CD4-positive, CD25-positive, alpha-beta regulatory T cell (primary cell): ENCODE data around the gene CHD2. TPM values are rescaled to one million over a fixed set of nuclear protein-coding genes. Genes with fewer than 3 reads are reported as not detected.

ENCODE experiments used
- ATAC-seq, 2 donors: fragments of 150-1000 bp; cut with Tn5 transposase; one replicate each; pipeline ENCODE4 v1.10.0; 2021; ENCODE audit warnings: low read depth in 2 of 2, moderate number of reproducible peaks in 2 of 2, moderate library complexity in 1 of 2
- DNase-seq, 3 donors: peaks; one replicate each; pipeline versions ENCODE4 v3.0.0 to v3.0.0-alpha.2; 2012 to 2022; ENCODE audit warnings: mixed read lengths in 1 of 3
- H3K27ac ChIP-seq: one replicate; pipeline ENCODE4 v1.7.0; 2013; ENCODE audit warnings: mild to moderate bottlenecking, low read length; ENCODE audit not compliant: insufficient read depth, poor library complexity, severe bottlenecking
- H3K27me3 ChIP-seq: one replicate; pipeline ENCODE4 v1.7.0; 2013; ENCODE audit warnings: low read length; ENCODE audit not compliant: control insufficient read depth, insufficient read depth
- H3K36me3 ChIP-seq: one replicate; pipeline ENCODE4 v1.7.0; 2013; ENCODE audit warnings: mild to moderate bottlenecking, low read length, moderate library complexity; ENCODE audit not compliant: control insufficient read depth, insufficient read depth
- H3K4me1 ChIP-seq: 2 replicates; pipeline ENCODE4 v1.7.0; 2013; ENCODE audit warnings: mild to moderate bottlenecking, low read length; ENCODE audit not compliant: insufficient read depth, control insufficient read depth, poor library complexity, severe bottlenecking
- H3K4me3 ChIP-seq: one replicate; pipeline ENCODE4 v1.7.0; 2013; ENCODE audit warnings: low read depth, mild to moderate bottlenecking, low read length, moderate library complexity
- H3K9me3 ChIP-seq, 2 experiments: 1 replicate in 1 of 2; 2 replicates in 1 of 2; pipeline ENCODE4 v1.7.0; 2013; ENCODE audit warnings: low read length in 2 of 2, mild to moderate bottlenecking in 1 of 2, moderate library complexity in 1 of 2; ENCODE audit not compliant: control insufficient read depth in 2 of 2
- H3K27ac Mint-ChIP-seq, 3 donors: one replicate each; pipeline ENCODE4 v1.8.0; 2020 to 2022; ENCODE audit warnings: mild to moderate bottlenecking in 3 of 3, mixed read lengths in 3 of 3, moderate library complexity in 2 of 3
- H3K27me3 Mint-ChIP-seq: one replicate; pipeline ENCODE4 v1.8.0; 2022; ENCODE audit warnings: mild to moderate bottlenecking, mixed read lengths
- H3K36me3 Mint-ChIP-seq: one replicate; pipeline ENCODE4 v1.8.0; 2020; ENCODE audit warnings: mixed read lengths
- H3K4me1 Mint-ChIP-seq, 4 donors: one replicate each; pipeline ENCODE4 v1.8.0; 2020 to 2022; ENCODE audit warnings: mixed read lengths in 4 of 4, mild to moderate bottlenecking in 1 of 4
- H3K4me3 Mint-ChIP-seq, 4 donors: one replicate each; pipeline ENCODE4 v1.8.0; 2020 to 2022; ENCODE audit warnings: mild to moderate bottlenecking in 4 of 4, mixed read lengths in 4 of 4, moderate library complexity in 3 of 4
- H3K9me3 Mint-ChIP-seq, 7 donors: one replicate each; pipeline ENCODE4 v1.8.0; 2020 to 2022; ENCODE audit warnings: mixed read lengths in 7 of 7, mild to moderate bottlenecking in 3 of 7, moderate library complexity in 2 of 7
- polyA plus RNA-seq, 4 donors: library from polyadenylated mRNA; unstranded; fragments of 300-500 nt; fragmentation: Illumina TruSeq; gene quantifications; one replicate each; pipeline ENCODE4 v1.2.3, GENCODE V29; 2021
- total RNA-seq: library from RNA; stranded (reverse); gene quantifications from one replicate; pipeline ENCODE4 v1.2.3, GENCODE V29; 2022

Gene CHD2
- total and polyA plus RNA-seq, 5 donors from 2014 or later = 44.3 to 579 (median 49.5) TPM

DNA sequence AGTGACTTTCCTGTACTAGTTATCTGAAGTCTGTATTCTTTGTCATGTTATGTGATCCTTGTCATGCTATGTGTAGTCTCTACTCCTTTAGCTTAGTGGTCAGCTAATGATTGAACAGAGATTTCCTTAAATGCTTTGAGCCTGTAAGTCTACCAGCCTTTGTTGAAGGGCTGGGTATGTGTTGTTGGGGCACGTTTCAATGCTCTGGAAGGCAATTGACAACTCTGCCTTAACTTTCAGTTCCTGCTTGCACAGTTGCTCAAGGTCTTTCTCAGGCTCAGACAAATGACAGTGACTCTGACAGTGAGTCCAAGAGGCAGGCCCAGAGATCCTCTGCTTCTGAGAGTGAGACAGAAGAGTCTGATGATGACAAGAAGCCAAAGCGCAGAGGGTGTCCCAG, 89.3 kb downstream of the CHD2 start:
- Mint-ChIP-seq H3K4me1 (peaks cover 15 to 32% (median 25%) of the 10 kb centered on the region in 4 donors), H3K9me3 (no peaks in the 10 kb centered on the region), H3K4me3 (no peak overlapping the region), H3K36me3 (peaks cover 60% of the 10 kb centered on the region), H3K27ac (peak overlapping the region; percentile 32 to 90 (median 69)), H3K27me3 (no peaks in the 10 kb centered on the region)
- DNase-seq = no peak
- ATAC-seq = no peak
- no peaks in the 10 kb centered on the region for H3K9me3 ChIP-seq
- no peak overlapping the region for H3K27ac ChIP-seq
- H3K4me1 ChIP-seq = no peaks in the 10 kb centered on the region
- H3K4me3 ChIP-seq = no peak overlapping the region
- H3K27me3 ChIP-seq = no peaks in the 10 kb centered on the region
- H3K36me3 ChIP-seq = peaks cover 95% of the 10 kb centered on the region

DNA sequence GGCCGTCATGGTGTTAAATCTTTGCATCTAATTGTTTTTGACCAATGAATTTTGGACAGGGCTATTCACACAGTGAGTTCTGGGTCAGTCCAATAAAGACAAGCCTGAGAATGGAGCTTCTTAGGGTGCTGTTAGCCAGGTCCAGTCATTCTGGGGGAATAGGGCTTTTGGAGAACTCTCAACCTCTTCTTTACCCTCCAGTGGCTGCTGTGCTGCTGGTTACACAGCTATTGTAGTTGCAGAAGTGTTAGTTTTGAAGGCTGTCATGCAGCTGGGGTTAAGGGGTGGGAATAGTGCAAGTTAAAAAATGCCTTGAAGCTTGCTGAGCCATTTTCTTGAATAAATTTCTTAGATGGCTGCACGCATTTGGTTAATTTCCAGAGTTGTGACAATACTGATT, 89.9 kb downstream of the CHD2 start:
- DNase-seq (no peak), ATAC-seq (no peak)
- H3K4me3 Mint-ChIP-seq = no peak overlapping the region
- Histone ChIP-seq H3K36me3 (peaks cover 94% of the 10 kb centered on the region), H3K27ac (no peak overlapping the region), H3K27me3 (no peaks in the 10 kb centered on the region), H3K4me1 (no peaks in the 10 kb centered on the region), H3K4me3 (no peak overlapping the region), H3K9me3 (no peaks in the 10 kb centered on the region)
- no peaks in the 10 kb centered on the region for H3K27me3 Mint-ChIP-seq
- no peaks in the 10 kb centered on the region for H3K9me3 Mint-ChIP-seq
- H3K4me1 Mint-ChIP-seq = peaks cover 19 to 37% (median 28%) of the 10 kb centered on the region in 4 donors
- H3K27ac Mint-ChIP-seq = peak overlapping the region in 1 of 3 donors; percentile 69
- H3K36me3 Mint-ChIP-seq = peaks cover 63% of the 10 kb centered on the region

DNA sequence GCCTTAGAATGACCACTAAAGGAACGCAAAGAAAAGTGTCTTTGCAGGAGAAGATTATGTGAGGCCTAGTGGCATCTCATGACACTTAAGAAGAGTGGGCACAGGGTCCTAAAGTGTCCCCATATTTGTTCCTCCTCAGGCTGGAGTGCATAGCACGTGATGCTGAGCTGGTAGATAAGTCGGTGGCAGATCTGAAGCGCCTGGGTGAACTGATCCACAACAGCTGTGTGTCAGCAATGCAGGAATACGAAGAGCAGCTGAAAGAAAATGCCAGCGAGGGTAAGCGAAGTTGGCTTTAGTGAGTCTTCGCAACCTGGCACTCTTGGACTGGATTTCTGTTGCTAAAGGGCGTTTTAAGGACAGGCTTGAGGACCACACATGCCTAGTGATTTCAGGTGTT, 92.6 kb downstream of the CHD2 start:
- H3K9me3 ChIP-seq = no peaks in the 10 kb centered on the region
- no peak overlapping the region for H3K4me3 ChIP-seq
- Mint-ChIP-seq H3K9me3 (no peaks in the 10 kb centered on the region), H3K27me3 (no peaks in the 10 kb centered on the region), H3K4me3 (no peak overlapping the region), H3K36me3 (peaks cover 68% of the 10 kb centered on the region), H3K4me1 (peaks cover 23 to 42% (median 29%) of the 10 kb centered on the region in 4 donors), H3K27ac (peak overlapping the region in 1 of 3 donors; percentile 28)
- H3K27ac ChIP-seq = no peak overlapping the region
- DNase-seq = no peak
- H3K27me3 ChIP-seq = no peaks in the 10 kb centered on the region
- no peaks in the 10 kb centered on the region for H3K4me1 ChIP-seq
- peaks cover 94% of the 10 kb centered on the region for H3K36me3 ChIP-seq
- ATAC-seq = no peak

DNA sequence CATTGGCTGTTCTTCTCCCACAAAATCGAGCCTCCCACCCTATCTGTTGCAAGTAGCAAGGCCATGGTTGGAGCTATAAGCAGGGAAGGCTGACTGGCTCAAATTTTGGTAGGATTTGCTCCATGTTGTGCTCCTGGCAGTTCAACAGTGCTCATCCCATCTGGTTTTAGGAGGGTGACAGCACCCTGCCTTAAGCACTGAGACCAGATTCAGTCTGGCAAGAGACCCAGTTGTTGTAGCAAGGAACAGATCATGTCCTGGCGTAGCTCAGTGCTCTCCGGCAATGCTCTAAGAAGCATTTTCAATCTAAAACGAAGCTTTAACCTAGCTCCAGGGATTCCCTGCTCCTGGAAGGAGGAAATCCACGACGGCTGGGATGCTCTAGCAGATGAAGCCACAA, 97.7 kb downstream of the CHD2 start:
- peaks cover 8 to 27% (median 19%) of the 10 kb centered on the region in 4 donors for H3K4me1 Mint-ChIP-seq
- H3K36me3 Mint-ChIP-seq = peaks cover 62% of the 10 kb centered on the region
- no peaks in the 10 kb centered on the region for H3K9me3 Mint-ChIP-seq
- no peaks in the 10 kb centered on the region for H3K27me3 ChIP-seq
- H3K27ac Mint-ChIP-seq = peak overlapping the region in 2 of 3 donors; percentile 31 to 52
- H3K4me1 ChIP-seq = no peaks in the 10 kb centered on the region
- DNase-seq (no peak), ATAC-seq (no peak)
- H3K27ac ChIP-seq = no peak overlapping the region
- H3K27me3 Mint-ChIP-seq = no peaks in the 10 kb centered on the region
- H3K4me3 Mint-ChIP-seq = no peak overlapping the region
- H3K36me3 ChIP-seq = peaks cover 94% of the 10 kb centered on the region
- H3K9me3 ChIP-seq = no peaks in the 10 kb centered on the region
- H3K4me3 ChIP-seq = no peak overlapping the region

DNA sequence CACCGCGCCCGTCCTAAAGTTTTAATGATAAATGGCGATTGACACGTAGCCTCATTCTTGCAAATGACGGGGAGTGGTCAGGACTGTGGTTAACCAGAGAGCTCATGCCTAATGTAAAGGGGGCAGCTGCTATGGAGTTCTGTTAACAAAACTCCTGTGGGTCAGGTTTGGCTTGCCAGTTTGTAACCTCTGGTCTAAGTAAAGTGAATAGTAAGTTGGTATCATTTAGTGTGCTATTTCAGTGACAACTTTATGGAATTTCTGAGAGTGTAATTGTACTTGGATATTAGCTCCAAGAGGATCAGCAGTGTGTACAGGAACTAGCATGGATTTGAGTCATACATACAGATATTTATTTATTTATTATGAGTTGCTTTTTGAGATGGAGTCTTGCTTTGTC, 101.0 kb downstream of the CHD2 start:
- no peak overlapping the region for H3K27ac ChIP-seq
- H3K4me1 ChIP-seq = no peaks in the 10 kb centered on the region
- H3K27me3 ChIP-seq = no peaks in the 10 kb centered on the region
- H3K36me3 Mint-ChIP-seq = peaks cover 58% of the 10 kb centered on the region
- H3K27ac Mint-ChIP-seq = peak overlapping the region in 1 of 3 donors; percentile 15
- H3K4me1 Mint-ChIP-seq = peaks cover 5 to 20% (median 7%) of the 10 kb centered on the region in 4 donors
- H3K36me3 ChIP-seq = peaks cover 96% of the 10 kb centered on the region
- no peak overlapping the region for H3K4me3 ChIP-seq
- H3K9me3 Mint-ChIP-seq = no peaks in the 10 kb centered on the region
- DNase-seq (no peak), ATAC-seq (no peak)
- no peak overlapping the region for H3K4me3 Mint-ChIP-seq
- no peaks in the 10 kb centered on the region for H3K27me3 Mint-ChIP-seq
- H3K9me3 ChIP-seq = no peaks in the 10 kb centered on the region

DNA sequence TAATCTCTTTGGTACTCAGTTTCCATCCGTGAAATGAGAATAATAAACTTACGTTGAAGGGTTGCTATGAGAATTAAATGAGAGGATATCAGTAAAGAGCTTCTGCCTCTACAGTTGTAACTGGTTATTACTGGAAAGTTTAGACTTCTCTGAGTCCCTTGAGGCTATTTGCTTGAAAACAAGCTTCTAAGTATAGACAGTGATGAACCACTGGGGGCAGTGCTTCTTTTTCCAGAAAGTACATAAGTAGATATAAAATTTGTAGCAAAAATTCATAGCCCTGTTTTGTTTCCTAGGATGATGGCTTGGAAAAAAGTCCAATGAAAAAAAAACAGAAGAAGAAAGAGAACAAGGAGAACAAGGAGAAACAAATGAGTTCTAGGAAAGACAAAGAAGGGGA, 101.8 kb downstream of the CHD2 start:
- H3K4me3 ChIP-seq = no peak overlapping the region
- Mint-ChIP-seq H3K27me3 (no peaks in the 10 kb centered on the region), H3K9me3 (no peaks in the 10 kb centered on the region), H3K4me1 (peaks cover 5 to 19% (median 11%) of the 10 kb centered on the region in 4 donors), H3K36me3 (peaks cover 63% of the 10 kb centered on the region), H3K4me3 (peak overlapping the region in 1 of 4 donors; percentile 58), H3K27ac (peak overlapping the region; percentile 14 to 33 (median 20))
- DNase-seq = peak in 1 of 3 donors; percentile 15
- no peaks in the 10 kb centered on the region for H3K4me1 ChIP-seq
- peaks cover 96% of the 10 kb centered on the region for H3K36me3 ChIP-seq
- H3K27me3 ChIP-seq = no peaks in the 10 kb centered on the region
- no peak for ATAC-seq
- H3K27ac ChIP-seq = no peak overlapping the region
- H3K9me3 ChIP-seq = no peaks in the 10 kb centered on the region

DNA sequence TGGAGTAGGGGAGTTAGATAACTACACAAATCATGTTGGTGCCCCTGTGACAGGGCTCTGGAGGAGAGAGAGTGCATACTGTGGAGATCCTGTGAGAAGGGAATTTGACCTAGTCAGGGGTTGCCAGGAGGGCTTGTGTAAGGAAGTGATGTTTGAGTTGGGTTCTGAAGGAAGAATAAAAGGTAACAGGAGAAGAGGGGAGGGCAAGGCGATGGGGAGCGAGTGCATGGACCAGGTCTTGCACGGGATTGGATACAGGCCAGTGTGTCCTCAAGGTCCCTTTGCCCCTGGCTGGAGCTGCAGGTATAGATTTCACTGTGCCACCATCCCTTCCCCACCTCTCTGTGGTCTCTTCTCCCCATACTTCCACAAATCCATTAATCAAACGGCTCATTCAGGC, 105.0 kb downstream of the CHD2 start:
- peaks cover 60% of the 10 kb centered on the region for H3K36me3 Mint-ChIP-seq
- Histone ChIP-seq H3K4me1 (no peaks in the 10 kb centered on the region), H3K4me3 (no peak overlapping the region), H3K27me3 (no peaks in the 10 kb centered on the region), H3K27ac (no peak overlapping the region), H3K36me3 (peaks cover 99% of the 10 kb centered on the region), H3K9me3 (no peaks in the 10 kb centered on the region)
- peaks cover 5 to 25% (median 11%) of the 10 kb centered on the region in 4 donors for H3K4me1 Mint-ChIP-seq
- ATAC-seq (no peak), DNase-seq (no peak)
- H3K4me3 Mint-ChIP-seq = no peak overlapping the region
- H3K27ac Mint-ChIP-seq = peak overlapping the region in 2 of 3 donors; percentile 65 to 71
- no peaks in the 10 kb centered on the region for H3K9me3 Mint-ChIP-seq
- H3K27me3 Mint-ChIP-seq = no peaks in the 10 kb centered on the region

DNA sequence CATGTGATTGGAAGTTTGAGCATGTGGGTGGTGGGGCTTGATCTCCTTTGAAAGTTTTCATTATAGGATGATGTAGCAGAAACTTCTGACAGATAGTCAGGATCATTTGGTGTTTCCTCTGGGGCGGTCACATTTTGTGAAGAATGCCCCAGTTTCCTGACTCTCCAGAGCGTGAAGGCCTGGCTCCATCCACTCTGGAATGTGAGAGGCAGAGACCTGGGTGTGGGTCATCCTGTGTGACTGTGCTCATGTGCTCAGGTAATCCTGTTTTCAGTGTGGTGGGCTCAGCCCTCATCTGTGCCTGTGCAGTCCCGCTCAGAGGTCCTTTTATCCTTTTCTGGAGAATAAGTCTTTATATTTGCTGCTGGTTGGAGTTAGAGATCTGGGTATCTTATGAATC, 107.9 kb downstream of the CHD2 start:
- DNase-seq (no peak), ATAC-seq (no peak)
- Histone ChIP-seq H3K4me1 (no peaks in the 10 kb centered on the region), H3K27ac (no peak overlapping the region), H3K4me3 (no peak overlapping the region), H3K36me3 (peaks cover 99% of the 10 kb centered on the region), H3K9me3 (no peaks in the 10 kb centered on the region), H3K27me3 (no peaks in the 10 kb centered on the region)
- Mint-ChIP-seq H3K9me3 (no peaks in the 10 kb centered on the region), H3K27ac (peak overlapping the region in 2 of 3 donors; percentile 20 to 27), H3K4me3 (no peak overlapping the region), H3K27me3 (no peaks in the 10 kb centered on the region), H3K36me3 (peaks cover 65% of the 10 kb centered on the region), H3K4me1 (peaks cover 7 to 20% (median 11%) of the 10 kb centered on the region in 4 donors)
